Upper lobe of left lung (tissue), 6 donors: ENCODE measurements around the gene NNAT. TPM values are rescaled to one million over a fixed set of nuclear protein-coding genes. Genes with fewer than 3 reads are reported as not detected.
A peak's percentile ranks its signal among the peaks of the same experiment; 100 is the strongest.

Experiments used
- ATAC-seq, 2 donors: fragments of 200-7000 bp; cut with Tn5 transposase; one replicate each; pipeline ENCODE4 v1.9.1; 2022; ENCODE audit warnings: mild to moderate bottlenecking in 2 of 2, moderate library complexity in 2 of 2; ENCODE audit not compliant: low FRiP score in 2 of 2
- DNase-seq, 2 donors: peaks; one replicate each; pipeline ENCODE4 v3.0.0-alpha.2; 2019 to 2020
- H3K27ac ChIP-seq, 4 donors: fragments of 200-600 bp; sonication (generic); one replicate each; pipeline ENCODE4 v1.5.1; 2016 to 2019
- H3K27me3 ChIP-seq, 4 donors: fragments of 200-600 bp; sonication (generic); one replicate each; pipeline ENCODE4 v1.5.1; 2017 to 2019
- H3K36me3 ChIP-seq, 4 donors: fragments of 200-600 bp; sonication (generic); one replicate each; pipeline ENCODE4 v1.5.1; 2016 to 2019
- H3K4me1 ChIP-seq, 4 donors: fragments of 200-600 bp; sonication (generic); one replicate each; pipeline ENCODE4 v1.5.1; 2018 to 2019
- H3K4me3 ChIP-seq, 4 donors: fragments of 200-600 bp; sonication (generic); one replicate each; pipeline ENCODE4 v1.5.1; 2017 to 2019; ENCODE audit warnings: mild to moderate bottlenecking in 2 of 4, moderate library complexity in 1 of 4
- H3K9me3 ChIP-seq, 4 donors: fragments of 200-600 bp; sonication (generic); one replicate each; pipeline ENCODE4 v1.5.1; 2018 to 2019
- EP300 ChIP-seq, 4 donors: sonication (generic); formaldehyde crosslinking; IDR thresholded peaks; one replicate each; pipeline ENCODE4 v1.5.1; 2017; ENCODE audit warnings: antibody characterized with exemption in 4 of 4, control low read depth in 2 of 4
- POLR2A ChIP-seq, 4 donors: fragments of 450-650 bp; IDR thresholded peaks; one replicate each; pipeline ENCODE4 v1.5.1; 2016 to 2017; ENCODE audit warnings: antibody characterized with exemption in 4 of 4, mild to moderate bottlenecking in 2 of 4
- POLR2AphosphoS5 ChIP-seq, 2 donors: sonication (generic); formaldehyde crosslinking; IDR thresholded peaks; one replicate each; pipeline ENCODE4 v1.5.1; 2017; ENCODE audit warnings: antibody characterized with exemption in 2 of 2
- WGBS, 2 donors: methylation state at CpG; one replicate each; pipeline ENCODE4 v1.1.5; 2017 to 2018; 5-methylcytosine and 5-hydroxymethylcytosine counted together
- total RNA-seq, 6 donors: library from RNA; depleted of rRNA in 4 of 6; stranded (reverse); fragments of >200 nt in 4 of 6; gene quantifications; one replicate each; pipeline versions ENCODE4 v1.1.0 to v1.2.1, GENCODE V29; 2016 to 2021
- TF ChIP-seq, protein P1 (sequence below), 6 experiments: fragments of 450-650 bp in 4 of 6; fragments of 200-600 bp in 2 of 6; sonication (generic) in 2 of 6; IDR thresholded peaks; one replicate each; pipeline ENCODE4 v1.5.1; 2016 to 2019; ENCODE audit warnings: antibody characterized with exemption in 6 of 6
- donor health status: DM: no; HTN: no; CAD: no; lungs with moderate emphysema.
- donor health status: DM: no; HTN: yes; CAD: no; lungs with severe emphysema.

The NNAT gene
- total RNA-seq, 6 donors from 2014 or later: 0.66 to 1.2 (median 0.95) TPM; not detected in 2

DNA sequence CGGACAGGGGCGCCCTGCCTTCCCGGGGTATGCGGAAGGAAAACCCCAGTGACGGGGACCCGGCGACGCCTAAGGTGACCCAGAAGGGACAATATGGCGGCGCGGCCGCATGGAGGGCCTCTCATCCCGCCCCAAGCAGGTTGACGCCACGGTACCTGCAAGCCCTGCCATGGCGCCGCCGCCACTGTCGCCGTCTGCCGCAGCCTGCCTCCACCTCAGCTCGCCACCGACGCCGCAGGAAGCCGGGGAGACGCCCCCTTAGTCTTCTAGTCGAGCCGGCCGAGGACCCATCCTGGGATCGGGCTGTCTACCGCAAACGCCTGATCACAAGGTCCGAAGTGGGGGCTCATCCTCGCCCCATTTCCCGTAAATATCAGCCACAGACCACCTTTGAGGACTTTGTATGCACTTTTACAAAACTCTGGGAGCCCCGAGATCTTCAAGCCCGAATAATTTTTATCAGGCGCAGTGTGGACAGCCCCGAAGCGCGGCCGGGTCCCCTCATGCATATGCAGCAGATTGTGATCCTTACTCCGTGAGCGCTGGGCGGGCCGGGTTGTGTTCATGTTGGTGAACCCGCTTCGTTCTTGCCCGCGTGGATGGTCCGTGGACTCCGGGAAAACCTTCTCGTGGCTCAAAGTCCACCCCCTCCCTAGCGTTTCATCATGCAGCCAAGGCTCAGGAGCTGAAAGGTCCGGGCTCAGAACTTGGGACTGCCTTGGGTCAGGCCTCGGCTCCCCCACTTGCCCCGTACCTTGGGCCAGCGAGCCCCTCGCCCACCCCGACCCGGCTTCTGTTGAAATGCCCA, 6.8 kb downstream of the NNAT start, which contains the start of gene BLCAP:
BLCAP (minus strand) TSS at position 239 of the 808 bp plus-strand sequence. CDS start 8,702 bp downstream, outside the sequence.
- WGBS, 2 donors: 0 to 1% methylated on average over 23 to 37 of the region's 62 CpGs
- Histone ChIP-seq H3K4me3 (peak within 1 kb of the TSS; percentile 54 to 100 (median 98)), H3K27ac (peak within 1 kb of the TSS; percentile 91 to 99 (median 97)), H3K9me3 (no peaks in the 10 kb centered on the region), H3K36me3 (no peaks in the 10 kb centered on the region), H3K4me1 (peaks cover 25 to 47% (median 32%) of the 10 kb centered on the region in 4 donors), H3K27me3 (no peaks in the 10 kb centered on the region)
- peak; percentile 95 to 97 for ATAC-seq
- DNase-seq: peak; percentile 93 to 95
- TF ChIP-seq POLR2A (IDR thresholded peaks at IDR 0.05) (peak; percentile 60 to 92 (median 80)), EP300 (IDR thresholded peaks at IDR 0.05) (no peak), POLR2AphosphoS5 (IDR thresholded peaks at IDR 0.05) (peak; percentile 90 to 94)
- TF ChIP-seq, protein P1, sequence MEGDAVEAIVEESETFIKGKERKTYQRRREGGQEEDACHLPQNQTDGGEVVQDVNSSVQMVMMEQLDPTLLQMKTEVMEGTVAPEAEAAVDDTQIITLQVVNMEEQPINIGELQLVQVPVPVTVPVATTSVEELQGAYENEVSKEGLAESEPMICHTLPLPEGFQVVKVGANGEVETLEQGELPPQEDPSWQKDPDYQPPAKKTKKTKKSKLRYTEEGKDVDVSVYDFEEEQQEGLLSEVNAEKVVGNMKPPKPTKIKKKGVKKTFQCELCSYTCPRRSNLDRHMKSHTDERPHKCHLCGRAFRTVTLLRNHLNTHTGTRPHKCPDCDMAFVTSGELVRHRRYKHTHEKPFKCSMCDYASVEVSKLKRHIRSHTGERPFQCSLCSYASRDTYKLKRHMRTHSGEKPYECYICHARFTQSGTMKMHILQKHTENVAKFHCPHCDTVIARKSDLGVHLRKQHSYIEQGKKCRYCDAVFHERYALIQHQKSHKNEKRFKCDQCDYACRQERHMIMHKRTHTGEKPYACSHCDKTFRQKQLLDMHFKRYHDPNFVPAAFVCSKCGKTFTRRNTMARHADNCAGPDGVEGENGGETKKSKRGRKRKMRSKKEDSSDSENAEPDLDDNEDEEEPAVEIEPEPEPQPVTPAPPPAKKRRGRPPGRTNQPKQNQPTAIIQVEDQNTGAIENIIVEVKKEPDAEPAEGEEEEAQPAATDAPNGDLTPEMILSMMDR (IDR thresholded peaks at IDR 0.05): no peak

GRCh38 chr20:37528446-37529213, 7.6 kb downstream of the NNAT start:
- no peaks in the 10 kb centered on the region for H3K27me3 ChIP-seq
- peaks cover 25 to 43% (median 30%) of the 10 kb centered on the region in 4 donors for H3K4me1 ChIP-seq
- no peaks in the 10 kb centered on the region for H3K9me3 ChIP-seq
- no peaks in the 10 kb centered on the region for H3K36me3 ChIP-seq
- ATAC-seq (no peak), DNase-seq (no peak)
- 44 to 46% methylated on average over 10 of the region's 10 CpGs for WGBS, 2 donors
- no peak for TF ChIP-seq POLR2AphosphoS5 (IDR thresholded peaks at IDR 0.05)
- no peak for TF ChIP-seq POLR2A (IDR thresholded peaks at IDR 0.05)
- no peak for TF ChIP-seq EP300 (IDR thresholded peaks at IDR 0.05)
- TF ChIP-seq, protein P1 (IDR thresholded peaks at IDR 0.05): no peak
- H3K4me3 ChIP-seq: peak overlapping the region; percentile 54 to 100 (median 98)
- peak overlapping the region; percentile 91 to 99 (median 97) for H3K27ac ChIP-seq

GRCh38 chr20:37529214-37529967, 8.3 kb downstream of the NNAT start:
- peaks cover 25 to 42% (median 28%) of the 10 kb centered on the region in 4 donors for H3K4me1 ChIP-seq
- 73 to 76% methylated on average over 8 of the region's 8 CpGs for WGBS, 2 donors
- H3K27me3 ChIP-seq: no peaks in the 10 kb centered on the region
- no peak overlapping the region for H3K27ac ChIP-seq
- no peaks in the 10 kb centered on the region for H3K9me3 ChIP-seq
- TF ChIP-seq POLR2AphosphoS5 (IDR thresholded peaks at IDR 0.05) (no peak), POLR2A (IDR thresholded peaks at IDR 0.05) (no peak), EP300 (IDR thresholded peaks at IDR 0.05) (no peak)
- TF ChIP-seq, protein P1 (IDR thresholded peaks at IDR 0.05): no peak
- DNase-seq (no peak), ATAC-seq (no peak)
- H3K36me3 ChIP-seq: no peaks in the 10 kb centered on the region
- H3K4me3 ChIP-seq: no peak overlapping the region

- Histone ChIP-seq H3K9me3 (no peaks in the 10 kb centered on the region), H3K27ac (no peak overlapping the region), H3K36me3 (no peaks in the 10 kb centered on the region), H3K27me3 (no peaks in the 10 kb centered on the region), H3K4me3 (no peak overlapping the region), H3K4me1 (peaks cover 20 to 39% (median 22%) of the 10 kb centered on the region in 4 donors)
- TF ChIP-seq EP300 (IDR thresholded peaks at IDR 0.05) (no peak), POLR2A (IDR thresholded peaks at IDR 0.05) (no peak), POLR2AphosphoS5 (IDR thresholded peaks at IDR 0.05) (no peak)
- TF ChIP-seq, protein P1 (IDR thresholded peaks at IDR 0.05): no peak
- no peak for DNase-seq
- 84 to 85% methylated on average over 10 of the region's 10 CpGs for WGBS, 2 donors
- no peak for ATAC-seq
These were observed 9.0 kb downstream of the NNAT start for GRCh38 chr20:37529968-37530600.
